ENCODE data around the gene OVCH1.
"Not testable (repeated sequence)": the region's sequence is repeated elsewhere in the genome, so short reads cannot be mapped to it uniquely, and the experiment has no call there.

The OVCH1 gene

DNA sequence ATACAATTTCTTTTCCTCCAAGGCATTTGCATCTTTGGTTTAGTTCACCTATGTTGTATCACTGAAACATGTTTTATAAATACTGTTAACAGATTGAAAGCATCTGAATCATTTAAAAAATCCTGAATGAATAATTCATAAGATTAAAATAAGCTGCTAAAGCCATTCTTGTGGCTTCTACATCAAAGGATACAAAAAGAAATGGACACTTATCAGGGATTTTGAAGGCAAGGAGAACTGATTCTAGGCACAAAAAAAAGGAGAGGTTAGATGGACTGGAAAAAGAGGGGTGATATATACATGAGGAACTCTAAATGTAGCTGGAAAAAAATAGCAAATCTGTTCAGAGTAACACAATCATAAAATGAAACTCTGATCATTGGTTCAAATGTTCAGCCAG, 5.8 kb upstream of the OVCH1 start:
- no peak for DNase-seq

DNA sequence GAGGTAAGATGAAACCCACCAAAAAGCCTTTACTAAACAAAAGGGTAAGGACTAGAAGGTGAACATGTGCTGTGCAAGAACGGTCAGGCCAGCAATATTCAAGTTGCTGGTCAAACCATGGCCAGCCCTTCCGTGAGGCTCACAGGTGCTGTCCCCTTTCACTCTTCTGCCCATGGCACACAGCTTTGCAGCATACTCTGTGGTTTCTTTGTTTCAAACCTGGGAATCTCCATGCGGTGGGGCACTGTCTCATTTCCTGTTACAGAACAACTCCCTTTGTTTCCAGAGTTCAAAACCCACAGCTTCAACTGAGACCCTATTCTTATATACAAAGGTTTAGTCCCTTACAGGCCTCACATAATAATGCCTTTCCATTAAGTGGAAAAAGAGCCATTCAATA, 1.7 kb upstream of the OVCH1 start:
- no peak for DNase-seq

- no peak for DNase-seq
These were observed 4.6 kb downstream of the OVCH1 start for GRCh38 chr12:29492891-29493290.

- DNase-seq: no peak
These were observed 10.5 kb downstream of the OVCH1 start for GRCh38 chr12:29486972-29487371.

GRCh38 chr12:29463198-29463597, 34.3 kb downstream of the OVCH1 start:
- no peak for DNase-seq

DNA sequence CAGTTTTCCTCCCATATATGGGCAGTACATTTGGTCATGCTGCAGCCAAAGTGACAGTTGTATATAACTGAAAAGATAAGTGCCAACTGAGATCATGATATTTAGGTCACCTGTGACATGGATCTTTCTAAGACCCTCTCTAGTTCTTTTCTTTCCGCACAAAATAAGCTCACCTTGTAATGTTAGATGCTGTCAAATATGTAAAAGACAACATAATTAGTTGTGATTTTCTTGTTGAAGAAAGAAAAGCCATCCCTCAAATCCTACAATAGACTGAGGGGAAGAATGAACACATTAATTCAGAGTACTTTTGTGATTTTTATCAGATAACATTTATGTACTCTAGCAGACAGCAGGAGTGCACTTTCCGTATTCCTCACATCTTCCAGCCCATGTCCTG, 37.4 kb downstream of the OVCH1 start:
- DNase-seq: no peak

GRCh38 chr12:29455087-29455486, 42.4 kb downstream of the OVCH1 start:
- DNase-seq: no peak

DNA sequence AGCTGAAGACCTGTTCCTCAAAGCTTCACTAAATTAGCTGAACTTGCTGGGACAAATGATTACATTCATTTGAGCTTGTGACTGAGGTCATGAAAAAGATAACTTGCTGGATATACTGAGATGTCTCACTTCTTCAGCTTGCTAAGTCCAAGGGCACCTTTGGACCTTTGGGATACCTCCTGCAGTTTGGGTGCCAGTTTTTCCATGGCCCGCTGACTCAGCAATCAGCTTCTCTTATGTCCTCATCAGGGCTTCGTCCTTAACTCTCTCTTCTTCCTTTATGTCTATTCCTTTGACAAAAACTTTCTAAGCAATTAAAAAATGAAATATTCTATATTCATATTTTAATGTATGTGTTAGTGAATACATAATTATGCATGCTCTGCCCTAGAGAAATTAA, 45.6 kb downstream of the OVCH1 start:
- DNase-seq: no peak

GRCh38 chr12:29448157-29448556, 49.3 kb downstream of the OVCH1 start:
- no peak for DNase-seq

GRCh38 chr12:29447285-29447975, 50.1 kb downstream of the OVCH1 start:
- no peak for DNase-seq

DNA sequence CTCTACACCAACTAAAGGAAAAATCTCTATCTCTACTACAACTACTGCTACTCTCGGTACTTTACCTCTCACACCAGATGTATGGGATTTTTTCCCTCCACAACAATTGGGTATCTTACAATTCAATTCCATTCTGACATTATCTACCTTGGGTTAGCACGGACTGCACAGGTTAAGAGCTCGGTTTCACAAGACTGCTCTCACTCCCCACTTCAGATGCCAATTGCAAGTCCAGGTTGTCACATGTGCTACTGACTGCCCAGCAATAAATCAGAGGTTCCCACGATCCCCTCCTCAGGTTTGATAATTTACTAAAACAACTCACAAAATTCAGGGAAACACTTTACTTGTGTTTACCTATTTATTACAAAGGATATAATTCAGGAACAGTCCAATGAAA, 58.0 kb downstream of the OVCH1 start:
- DNase-seq: no peak

GRCh38 chr12:29438752-29439408, 58.6 kb downstream of the OVCH1 start:
- no peak for DNase-seq

DNA sequence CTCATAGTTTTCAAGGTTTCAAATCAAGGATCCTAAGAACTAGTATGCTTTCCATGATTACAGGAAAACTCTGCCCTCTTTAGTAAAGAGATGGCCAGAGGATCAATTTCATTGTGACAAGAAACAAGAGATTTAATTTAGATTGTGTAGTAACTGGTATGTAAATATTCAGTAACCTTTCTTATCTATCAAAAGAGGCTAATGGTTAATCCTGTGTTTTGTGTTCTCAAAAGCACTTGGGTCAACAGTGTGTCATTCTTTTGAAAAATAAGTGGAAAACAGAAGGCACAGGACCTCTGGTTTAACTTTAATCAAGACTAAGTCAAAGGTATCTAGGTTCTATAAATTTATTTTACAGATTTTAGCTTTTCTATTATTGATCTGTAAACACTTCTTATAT, 59.9 kb downstream of the OVCH1 start:
- DNase-seq: no peak

GRCh38 chr12:29436815-29437214, 60.7 kb downstream of the OVCH1 start:
- DNase-seq: not testable (repeated sequence)

GRCh38 chr12:29431513-29431912, 66.0 kb downstream of the OVCH1 start:
- DNase-seq: no peak

GRCh38 chr12:29430716-29431044, 66.8 kb downstream of the OVCH1 start:
- DNase-seq: no peak

GRCh38 chr12:29429999-29430715, 67.3 kb downstream of the OVCH1 start:
- no peak for DNase-seq

GRCh38 chr12:29428633-29429032, 68.9 kb downstream of the OVCH1 start:
- DNase-seq: no peak

DNA sequence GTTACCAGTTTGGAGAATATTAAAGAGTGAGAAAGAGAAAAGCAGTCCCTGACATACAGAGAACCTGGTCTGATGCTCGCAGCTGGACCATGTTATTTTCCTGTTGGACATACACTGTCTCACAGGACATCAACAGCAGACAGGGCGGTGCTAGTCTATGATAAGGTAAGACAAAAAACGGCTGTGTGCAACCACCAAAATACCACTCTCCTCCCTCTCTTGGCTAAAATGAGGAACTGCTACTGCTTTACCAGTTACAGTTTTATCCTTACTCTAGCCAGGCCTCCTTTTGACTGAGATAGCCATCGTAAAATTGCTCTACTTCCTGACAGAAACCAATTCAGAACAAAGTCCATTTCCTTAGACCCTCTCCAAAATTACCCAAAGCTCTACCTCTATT, 69.5 kb downstream of the OVCH1 start:
- no peak for DNase-seq

DNA sequence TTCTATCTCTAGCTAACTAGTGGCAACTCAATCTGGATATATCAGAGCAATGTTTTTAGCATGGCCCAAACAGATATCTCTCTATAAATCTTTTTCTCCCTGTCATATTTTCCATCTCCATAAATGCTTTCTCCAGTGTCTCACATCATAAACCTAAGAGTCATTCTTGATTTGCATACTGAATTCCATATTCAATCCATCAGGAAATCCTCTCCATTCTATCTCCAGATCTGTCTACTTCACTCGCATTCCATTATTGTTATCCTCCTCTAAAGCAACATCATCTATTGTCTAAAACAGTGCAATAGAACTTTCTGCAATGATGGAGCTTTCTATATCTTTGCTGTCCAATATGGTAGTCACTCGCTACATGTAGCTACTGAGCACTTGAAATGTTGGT, 71.0 kb downstream of the OVCH1 start:
- no peak for DNase-seq

GRCh38 chr12:29425722-29426121, 71.8 kb downstream of the OVCH1 start:
- no peak for DNase-seq

- DNase-seq: no peak
These were observed 80.7 kb downstream of the OVCH1 start for GRCh38 chr12:29416748-29417147.

GRCh38 chr12:29415111-29415510, 82.4 kb downstream of the OVCH1 start:
- no peak for DNase-seq

GRCh38 chr12:29414368-29414767, 83.1 kb downstream of the OVCH1 start:
- DNase-seq: no peak

Measured in DMS79 (cell line).